HG03432 (cell line): ENCODE measurements around the gene ZBTB42.

Experiments
- ATAC-seq: cut with Tn5 transposase; IDR thresholded peaks from one replicate; pipeline ENCODE4 v1.9.1; 2021; ENCODE audit warnings: mild to moderate bottlenecking, moderate library complexity; ENCODE audit not compliant: unreplicated experiment

Gene ZBTB42

GRCh38 chr14:104782086-104782807, 18.7 kb upstream of the ZBTB42 start:
- ATAC-seq = no peak

- ATAC-seq = no peak
These were observed 18.1 kb upstream of the ZBTB42 start for GRCh38 chr14:104782808-104783139.

- ATAC-seq = no peak
These were observed 17.2 kb upstream of the ZBTB42 start for GRCh38 chr14:104783484-104784217.

GRCh38 chr14:104784218-104784568, 16.7 kb upstream of the ZBTB42 start:
- ATAC-seq = no peak

- ATAC-seq = no peak
These were observed 15.8 kb upstream of the ZBTB42 start for GRCh38 chr14:104784846-104785707.

- no peak for ATAC-seq
These were observed 15.2 kb upstream of the ZBTB42 start for GRCh38 chr14:104785708-104786080.

GRCh38 chr14:104786091-104786586, 14.8 kb upstream of the ZBTB42 start:
- no peak for ATAC-seq

GRCh38 chr14:104786726-104787675, 13.9 kb upstream of the ZBTB42 start:
- ATAC-seq = no peak

GRCh38 chr14:104787736-104788135, 13.2 kb upstream of the ZBTB42 start:
- no peak for ATAC-seq

GRCh38 chr14:104788161-104788818, 12.6 kb upstream of the ZBTB42 start:
- ATAC-seq = no peak

- ATAC-seq = no peak
These were observed 11.8 kb upstream of the ZBTB42 start for GRCh38 chr14:104788873-104789663.

GRCh38 chr14:104789752-104790743, 10.9 kb upstream of the ZBTB42 start:
- ATAC-seq = no peak

- no peak for ATAC-seq
These were observed 9.5 kb upstream of the ZBTB42 start for GRCh38 chr14:104791425-104791824.

- no peak for ATAC-seq
These were observed 8.6 kb upstream of the ZBTB42 start for GRCh38 chr14:104792101-104792884.

GRCh38 chr14:104792945-104793702, 7.8 kb upstream of the ZBTB42 start:
- no peak for ATAC-seq

- ATAC-seq = no peak
These were observed 7.3 kb upstream of the ZBTB42 start for GRCh38 chr14:104793703-104793959.

GRCh38 chr14:104794099-104794498, 6.8 kb upstream of the ZBTB42 start:
- no peak for ATAC-seq
